DOHH2 (cell line): ENCODE data around the gene CCDC83.

Experiments used
- H3F3A ChIP-seq: fragments of 200-600 bp; sonication (generic), shearing (Covaris generic); 2 replicates; pipeline ENCODE4 v1.6.0; 2016; ENCODE audit warnings: antibody characterized with exemption, mild to moderate bottlenecking; ENCODE audit not compliant: control insufficient read depth, insufficient read depth
- H3K27ac ChIP-seq: fragments of 200-600 bp; sonication (generic); 2 replicates; pipeline ENCODE4 v1.5.1; 2014; ENCODE audit warnings: low read depth, mild to moderate bottlenecking, low read length, moderate library complexity
- H3K27me3 ChIP-seq: fragments of 200-600 bp; sonication (generic); 2 replicates; pipeline ENCODE4 v1.6.1; 2014; ENCODE audit warnings: mild to moderate bottlenecking, low read length, mixed read lengths; ENCODE audit not compliant: control insufficient read depth
- H3K36me3 ChIP-seq: fragments of 200-600 bp; sonication (generic); 2 replicates; pipeline ENCODE4 v1.6.1; 2014; ENCODE audit warnings: mild to moderate bottlenecking, low read length, moderate library complexity, mixed read lengths; ENCODE audit not compliant: control insufficient read depth
- H3K4me1 ChIP-seq: fragments of 200-600 bp; sonication (generic); 2 replicates; pipeline ENCODE4 v1.6.1; 2014; ENCODE audit warnings: mild to moderate bottlenecking, low read length, mixed read lengths; ENCODE audit not compliant: control insufficient read depth
- H3K4me2 ChIP-seq: fragments of 200-600 bp; sonication (generic); 2 replicates; pipeline ENCODE4 v1.6.0; 2014; ENCODE audit warnings: mild to moderate bottlenecking, low read length, moderate library complexity
- H3K4me3 ChIP-seq: fragments of 200-600 bp; sonication (generic); 2 replicates; pipeline ENCODE4 v1.5.1; 2014; ENCODE audit warnings: mild to moderate bottlenecking, low read length, mixed read lengths
- H3K79me2 ChIP-seq: fragments of 200-600 bp; sonication (generic); 2 replicates; pipeline ENCODE4 v1.6.1; 2014; ENCODE audit warnings: mild to moderate bottlenecking, low read length, mixed read lengths; ENCODE audit not compliant: control insufficient read depth
- H3K9me2 ChIP-seq: fragments of 200-600 bp; sonication (generic); replicated peaks from 2 replicates; pipeline ENCODE4 v1.6.1; 2014; ENCODE audit warnings: mild to moderate bottlenecking, low read length, mixed read lengths; ENCODE audit not compliant: control insufficient read depth
- H3K9me3 ChIP-seq: fragments of 200-600 bp; sonication (generic); 2 replicates; pipeline ENCODE4 v1.6.1; 2014; ENCODE audit warnings: antibody characterized with exemption, low read length, mixed read lengths; ENCODE audit not compliant: control insufficient read depth, insufficient read depth
- H4K20me1 ChIP-seq: fragments of 200-600 bp; sonication (generic); 2 replicates; pipeline ENCODE4 v1.6.0; 2014; ENCODE audit warnings: low read depth, mild to moderate bottlenecking, antibody characterized with exemption, low read length, moderate library complexity; ENCODE audit not compliant: control insufficient read depth, insufficient read depth
- EZH2phosphoT487 ChIP-seq: fragments of 200-600 bp; sonication (generic); IDR thresholded peaks from 2 replicates; pipeline ENCODE4 v1.6.1; 2017; ENCODE audit warnings: borderline replicate concordance, mild to moderate bottlenecking, antibody characterized with exemption, low read length, moderate library complexity, mixed read lengths
- TF ChIP-seq, protein P1 (sequence below): fragments of 200-600 bp; sonication (generic); IDR thresholded peaks from one replicate; pipeline ENCODE4 v1.5.1; 2014; ENCODE audit warnings: antibody characterized with exemption, mild to moderate bottlenecking, low read depth, low read length; ENCODE audit not compliant: poor library complexity, severe bottlenecking

The CCDC83 gene

DNA sequence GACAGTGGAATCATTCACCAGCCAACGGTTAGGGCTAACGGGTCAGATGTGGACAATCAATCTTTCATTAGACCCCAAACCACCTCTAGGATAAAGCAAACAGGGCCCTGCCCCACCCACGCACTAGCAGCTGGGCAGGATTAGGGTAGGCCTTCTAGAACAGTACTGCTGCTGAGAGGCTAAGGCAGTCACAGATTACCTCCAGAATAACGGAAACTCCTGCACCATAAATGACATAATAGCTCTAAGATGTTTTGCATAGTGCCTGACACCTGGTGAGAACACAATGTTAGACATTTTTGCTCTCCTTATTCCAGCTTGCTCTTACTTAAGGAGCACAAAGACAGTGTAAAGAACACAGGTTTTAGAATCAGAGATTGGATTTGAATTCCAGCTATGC lies 46.0 kb upstream of the CCDC83 start:
- no peak for TF ChIP-seq EZH2phosphoT487
- TF ChIP-seq, protein P1, sequence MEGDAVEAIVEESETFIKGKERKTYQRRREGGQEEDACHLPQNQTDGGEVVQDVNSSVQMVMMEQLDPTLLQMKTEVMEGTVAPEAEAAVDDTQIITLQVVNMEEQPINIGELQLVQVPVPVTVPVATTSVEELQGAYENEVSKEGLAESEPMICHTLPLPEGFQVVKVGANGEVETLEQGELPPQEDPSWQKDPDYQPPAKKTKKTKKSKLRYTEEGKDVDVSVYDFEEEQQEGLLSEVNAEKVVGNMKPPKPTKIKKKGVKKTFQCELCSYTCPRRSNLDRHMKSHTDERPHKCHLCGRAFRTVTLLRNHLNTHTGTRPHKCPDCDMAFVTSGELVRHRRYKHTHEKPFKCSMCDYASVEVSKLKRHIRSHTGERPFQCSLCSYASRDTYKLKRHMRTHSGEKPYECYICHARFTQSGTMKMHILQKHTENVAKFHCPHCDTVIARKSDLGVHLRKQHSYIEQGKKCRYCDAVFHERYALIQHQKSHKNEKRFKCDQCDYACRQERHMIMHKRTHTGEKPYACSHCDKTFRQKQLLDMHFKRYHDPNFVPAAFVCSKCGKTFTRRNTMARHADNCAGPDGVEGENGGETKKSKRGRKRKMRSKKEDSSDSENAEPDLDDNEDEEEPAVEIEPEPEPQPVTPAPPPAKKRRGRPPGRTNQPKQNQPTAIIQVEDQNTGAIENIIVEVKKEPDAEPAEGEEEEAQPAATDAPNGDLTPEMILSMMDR = no peak
- H3K4me1 ChIP-seq = peaks cover 25% of the 10 kb centered on the region
- H3K36me3 ChIP-seq = no peaks in the 10 kb centered on the region
- H3K27me3 ChIP-seq = peaks cover 33% of the 10 kb centered on the region
- no peaks in the 10 kb centered on the region for H3K9me3 ChIP-seq
- H3F3A ChIP-seq = no peaks in the 10 kb centered on the region
- no peaks in the 10 kb centered on the region for H3K79me2 ChIP-seq
- no peaks in the 10 kb centered on the region for H4K20me1 ChIP-seq
- no peak overlapping the region for H3K4me3 ChIP-seq
- H3K4me2 ChIP-seq = no peak overlapping the region
- H3K27ac ChIP-seq = no peak overlapping the region
- no peaks in the 10 kb centered on the region for H3K9me2 ChIP-seq

DNA sequence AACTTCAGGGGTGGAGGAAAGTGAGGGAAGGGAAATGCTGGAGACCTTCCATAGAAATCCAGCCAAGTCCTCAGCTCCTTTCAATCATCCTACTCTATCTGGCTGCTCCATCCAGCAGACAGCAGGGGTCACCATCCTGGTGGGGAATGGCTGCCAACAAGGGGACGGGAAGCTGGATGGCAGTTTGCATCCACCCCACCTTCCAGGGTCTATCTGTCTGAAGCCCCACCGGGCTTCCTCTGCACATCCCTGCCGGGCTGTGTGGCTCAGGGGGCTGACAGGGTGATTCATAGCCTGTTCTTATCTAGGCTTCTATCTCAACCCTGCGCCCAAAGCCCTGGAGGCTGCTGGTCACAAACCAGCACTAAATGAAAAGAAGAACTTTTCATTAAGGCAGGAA lies 45.3 kb upstream of the CCDC83 start:
- no peaks in the 10 kb centered on the region for H3K36me3 ChIP-seq
- no peak overlapping the region for H3K27ac ChIP-seq
- no peaks in the 10 kb centered on the region for H3K9me2 ChIP-seq
- peak overlapping the region; percentile 88 for H3K4me2 ChIP-seq
- TF ChIP-seq, protein P1 = peak; percentile 33
- TF ChIP-seq EZH2phosphoT487 = no peak
- H3K4me1 ChIP-seq = peaks cover 25% of the 10 kb centered on the region
- peak overlapping the region; percentile 70 for H3K4me3 ChIP-seq
- H4K20me1 ChIP-seq = no peaks in the 10 kb centered on the region
- H3K9me3 ChIP-seq = no peaks in the 10 kb centered on the region
- no peaks in the 10 kb centered on the region for H3K79me2 ChIP-seq
- no peaks in the 10 kb centered on the region for H3F3A ChIP-seq
- peaks cover 33% of the 10 kb centered on the region for H3K27me3 ChIP-seq

DNA sequence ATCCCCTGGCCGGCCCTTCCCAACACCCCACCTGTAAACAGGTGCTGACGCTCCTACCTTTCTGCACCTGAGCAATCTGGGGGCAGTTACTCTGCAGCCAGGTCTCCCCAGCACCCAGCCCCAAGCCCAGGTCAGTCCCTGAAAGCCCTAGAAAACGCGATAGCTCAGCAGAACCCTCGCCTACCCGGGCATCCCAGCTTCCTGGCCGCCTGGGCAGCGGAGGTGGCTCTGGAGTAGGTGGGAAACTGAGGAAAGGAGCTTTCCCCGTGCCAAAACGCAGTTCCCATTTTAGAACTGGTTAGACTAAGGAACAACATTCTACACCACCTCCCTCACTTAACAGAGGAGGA lies 44.7 kb upstream of the CCDC83 start:
- H4K20me1 ChIP-seq = no peaks in the 10 kb centered on the region
- H3K4me1 ChIP-seq = peaks cover 25% of the 10 kb centered on the region
- no peaks in the 10 kb centered on the region for H3K36me3 ChIP-seq
- TF ChIP-seq EZH2phosphoT487 = no peak
- TF ChIP-seq, protein P1 = no peak
- no peaks in the 10 kb centered on the region for H3F3A ChIP-seq
- no peaks in the 10 kb centered on the region for H3K79me2 ChIP-seq
- H3K9me3 ChIP-seq = no peaks in the 10 kb centered on the region
- H3K4me2 ChIP-seq = peak overlapping the region; percentile 88
- H3K27me3 ChIP-seq = peaks cover 33% of the 10 kb centered on the region
- H3K4me3 ChIP-seq = peak overlapping the region; percentile 70
- H3K27ac ChIP-seq = no peak overlapping the region
- H3K9me2 ChIP-seq = no peaks in the 10 kb centered on the region
